H1 (cell line): ENCODE data around the gene APEX2. TPM values are rescaled to one million over a fixed set of nuclear protein-coding genes. Genes with fewer than 3 reads are reported as not detected.

Source experiments
- CTCF ChIA-PET: fragments of 300-600 bp; sonication (Branson Sonifier 250); formaldehyde crosslinking; loops from one replicate; lab custom pipeline; 2021; ENCODE audit not compliant: partially characterized antibody; lab: Charles Lee
- POLR2A ChIA-PET: fragments of 300-600 bp; sonication (Branson Sonifier 250); formaldehyde crosslinking; loops from one replicate; lab custom pipeline; 2021; ENCODE audit warnings: inconsistent platforms; ENCODE audit not compliant: partially characterized antibody; lab: Charles Lee
- DNase-seq, 2 experiments: peaks; one replicate each; pipeline versions ENCODE4 v3.0.0 to v3.0.0-alpha.2; 2010 to 2022; ENCODE audit warnings: low spot score in 2 of 2, low read depth in 1 of 2, mixed read lengths in 1 of 2
- FAIRE-seq: peaks from 2 replicates; lab custom pipeline; 2011; peaks lifted over from hg19 to GRCh38; lab: Jason Lieb, UNC
- H2AFZ ChIP-seq: 2 replicates; pipeline ENCODE4 v1.8.1; 2012; ENCODE audit warnings: low read length, inconsistent platforms
- H2AK5ac ChIP-seq: 2 replicates; pipeline ENCODE4 v1.6.1; 2013; ENCODE audit warnings: low read depth, low read length
- H2BK120ac ChIP-seq: replicated peaks from 2 replicates; pipeline ENCODE3; 2013; ENCODE audit warnings: low read depth, low read length, inconsistent platforms
- H2BK12ac ChIP-seq: 2 replicates; pipeline ENCODE4 v1.6.1; 2013; ENCODE audit warnings: low read depth, low read length
- H2BK15ac ChIP-seq: 2 replicates; pipeline ENCODE4 v1.6.1; 2013; ENCODE audit warnings: low read length
- H2BK20ac ChIP-seq: 2 replicates; pipeline ENCODE4 v1.6.1; 2013; ENCODE audit warnings: low read length
- H2BK5ac ChIP-seq: 2 replicates; pipeline ENCODE4 v1.6.1; 2013; ENCODE audit warnings: low read depth, low read length
- H3K14ac ChIP-seq: 2 replicates; pipeline ENCODE4 v1.6.1; 2013; ENCODE audit warnings: inconsistent platforms; ENCODE audit not compliant: insufficient read length
- H3K18ac ChIP-seq: 2 replicates; pipeline ENCODE4 v1.6.1; 2013; ENCODE audit warnings: low read length; ENCODE audit errors: extremely low read depth
- H3K23ac ChIP-seq: 2 replicates; pipeline ENCODE4 v1.6.1; 2013; ENCODE audit warnings: inconsistent platforms; ENCODE audit not compliant: insufficient read length
- H3K23me2 ChIP-seq: 2 replicates; pipeline ENCODE4 v1.6.1; 2013; ENCODE audit warnings: low read depth, low read length
- H3K27ac ChIP-seq: 2 replicates; pipeline ENCODE4 v1.6.1; 2011; ENCODE audit warnings: low read depth, low read length, inconsistent platforms
- H3K27me3 ChIP-seq, 4 experiments: replicated peaks in 1 of 4; 1 replicate in 1 of 4; 2 replicates in 3 of 4; pipeline versions ENCODE4 v1.6.1 to v1.8.1; 2011 to 2013; ENCODE audit warnings: low read length in 3 of 4, mild to moderate bottlenecking in 3 of 4, inconsistent platforms in 2 of 4, mixed read lengths in 2 of 4, moderate library complexity in 1 of 4; ENCODE audit not compliant: control insufficient read depth in 3 of 4, insufficient read depth in 3 of 4; ENCODE audit errors: extremely low read depth in 1 of 4
- H3K36me3 ChIP-seq, 4 experiments: 2 replicates each; pipeline versions ENCODE4 v1.6.1 to v1.8.1; 2011 to 2013; ENCODE audit warnings: mild to moderate bottlenecking in 4 of 4, low read length in 3 of 4, moderate library complexity in 2 of 4, control low read depth in 1 of 4, inconsistent platforms in 1 of 4; ENCODE audit not compliant: insufficient read depth in 4 of 4, control insufficient read depth in 2 of 4
- H3K4ac ChIP-seq: replicated peaks from 2 replicates; pipeline ENCODE3; 2013; ENCODE audit warnings: low read length, low read depth, mixed read lengths, inconsistent platforms; ENCODE audit not compliant: insufficient read length
- H3K4me1 ChIP-seq, 4 experiments: replicated peaks in 1 of 4; 1 replicate in 1 of 4; 2 replicates in 3 of 4; pipeline versions ENCODE4 v1.6.1 to v1.8.1; 2011 to 2013; ENCODE audit warnings: low read length in 3 of 4, inconsistent platforms in 2 of 4, mixed read lengths in 1 of 4; ENCODE audit not compliant: insufficient read depth in 4 of 4, control insufficient read depth in 3 of 4
- H3K4me2 ChIP-seq, 2 experiments: 2 replicates each; pipeline versions ENCODE4 v1.6.1 to v1.8.1; 2011 to 2013; ENCODE audit warnings: low read depth in 2 of 2, low read length in 2 of 2, control low read depth in 1 of 2, inconsistent platforms in 1 of 2, mild to moderate bottlenecking in 1 of 2; ENCODE audit not compliant: insufficient read depth in 1 of 2
- H3K4me3 ChIP-seq, 4 experiments: fragments of 200-600, 300-600 bp in 1 of 4; sonication (generic), shearing (Covaris generic), sonication (Bioruptor Twin) in 1 of 4; 2 replicates each; pipeline versions ENCODE4 v1.5.1 to v1.8.1; 2011 to 2016; ENCODE audit warnings: low read length in 4 of 4, low read depth in 3 of 4, control low read depth in 2 of 4, inconsistent platforms in 2 of 4, mild to moderate bottlenecking in 2 of 4, mixed read lengths in 1 of 4, moderate library complexity in 1 of 4; ENCODE audit not compliant: insufficient read depth in 2 of 4; ENCODE audit errors: extremely low read depth in 1 of 4
- H3K56ac ChIP-seq: replicated peaks from 2 replicates; pipeline ENCODE3; 2013; ENCODE audit warnings: low read depth, mild to moderate bottlenecking, mixed read lengths, low read length, inconsistent platforms; ENCODE audit not compliant: insufficient read length
- H3K79me1 ChIP-seq: 2 replicates; pipeline ENCODE4 v1.6.1; 2013; ENCODE audit warnings: low read depth, low read length, control low read depth
- H3K79me2 ChIP-seq, 2 experiments: 2 replicates each; pipeline versions ENCODE4 v1.6.1 to v1.8.1; 2012 to 2013; ENCODE audit warnings: low read length in 2 of 2, mild to moderate bottlenecking in 2 of 2, inconsistent platforms in 1 of 2; ENCODE audit not compliant: insufficient read depth in 2 of 2, control insufficient read depth in 1 of 2
- H3K9ac ChIP-seq, 4 experiments: replicated peaks in 1 of 4; 1 replicate in 1 of 4; 2 replicates in 3 of 4; pipeline versions ENCODE4 v1.6.1 to v1.8.1; 2011 to 2013; ENCODE audit warnings: low read depth in 3 of 4, low read length in 3 of 4, control low read depth in 2 of 4, mild to moderate bottlenecking in 2 of 4, moderate library complexity in 2 of 4, inconsistent platforms in 1 of 4; ENCODE audit errors: extremely low read depth in 1 of 4
- H3K9me3 ChIP-seq, 2 experiments: 2 replicates each; pipeline versions ENCODE4 v1.6.1 to v1.8.1; 2012 to 2013; ENCODE audit warnings: mild to moderate bottlenecking in 2 of 2, moderate library complexity in 2 of 2, control low read depth in 1 of 2, inconsistent platforms in 1 of 2, low read depth in 1 of 2, low read length in 1 of 2, mixed read lengths in 1 of 2; ENCODE audit not compliant: insufficient read depth in 2 of 2
- H4K20me1 ChIP-seq, 2 experiments: replicated peaks in 1 of 2; 2 replicates each; pipeline versions ENCODE3 to v1.8.1; 2011 to 2013; ENCODE audit warnings: inconsistent platforms in 2 of 2, low read length in 2 of 2, mild to moderate bottlenecking in 1 of 2; ENCODE audit not compliant: insufficient read depth in 2 of 2, control insufficient read depth in 1 of 2
- H4K5ac ChIP-seq: 2 replicates; pipeline ENCODE4 v1.6.1; 2013; ENCODE audit warnings: low read length, low read depth, mixed read lengths, inconsistent platforms; ENCODE audit not compliant: insufficient read length
- H4K8ac ChIP-seq: 2 replicates; pipeline ENCODE4 v1.8.0; 2013; ENCODE audit warnings: mild to moderate bottlenecking, moderate library complexity, low read length, inconsistent platforms; ENCODE audit not compliant: insufficient read depth; ENCODE audit errors: extremely low read depth
- H4K91ac ChIP-seq: replicated peaks from 2 replicates; pipeline ENCODE3; 2013; ENCODE audit warnings: low read length, mixed read lengths, inconsistent platforms; ENCODE audit not compliant: insufficient read length
- ASH2L ChIP-seq: fragments of 200-600, 300-600 bp; sonication (generic); IDR thresholded peaks from one replicate; pipeline ENCODE4 v1.7.1; 2017; ENCODE audit warnings: low read length
- BRCA1 ChIP-seq: IDR thresholded peaks from 2 replicates; pipeline ENCODE4 v1.6.1; 2012; ENCODE audit warnings: low read depth, low read length, improper control_type of control experiment
- CHD1 ChIP-seq: IDR thresholded peaks from 2 replicates; pipeline ENCODE4 v1.6.1; 2012; ENCODE audit warnings: low read depth, low read length, improper control_type of control experiment
- CREB1 ChIP-seq: IDR thresholded peaks from 2 replicates; pipeline ENCODE4 v1.6.1; 2012; ENCODE audit warnings: inconsistent platforms
- EGR1 ChIP-seq: IDR thresholded peaks from 2 replicates; pipeline ENCODE4 v1.6.1; 2011; ENCODE audit warnings: low read depth, low read length, borderline replicate concordance
- PHF8 ChIP-seq: fragments of 200-600 bp; sonication (generic); conservative IDR thresholded peaks from 2 replicates; pipeline ENCODE4 v1.7.1; 2012; ENCODE audit warnings: low read depth, mild to moderate bottlenecking, inconsistent platforms, low read length, moderate library complexity
- RBBP5 ChIP-seq: IDR thresholded peaks from 2 replicates; pipeline ENCODE4 v1.7.1; 2012; ENCODE audit warnings: low read depth, mild to moderate bottlenecking, inconsistent platforms, low read length, moderate library complexity, borderline replicate concordance
- RNF2 ChIP-seq: fragments of 200-900, 300-1000 bp; sonication (generic); IDR thresholded peaks from 2 replicates; pipeline ENCODE4 v1.7.1; 2016; ENCODE audit warnings: borderline replicate concordance, low read depth, mild to moderate bottlenecking, antibody characterized with exemption, low read length; ENCODE audit not compliant: poor library complexity, severe bottlenecking; ENCODE audit errors: missing control alignments
- SIN3A ChIP-seq, 2 experiments: IDR thresholded peaks in 1 of 2; conservative IDR thresholded peaks in 1 of 2; 2 replicates each; pipeline ENCODE4 v1.6.1; 2011 to 2012; ENCODE audit warnings: low read length in 2 of 2, improper control_type of control experiment in 1 of 2, low read depth in 1 of 2, mild to moderate bottlenecking in 1 of 2
- SIX5 ChIP-seq: IDR thresholded peaks from 2 replicates; pipeline ENCODE4 v1.6.1; 2011; ENCODE audit warnings: mild to moderate bottlenecking, low read depth, low read length
- TBP ChIP-seq: IDR thresholded peaks from 2 replicates; pipeline ENCODE4 v1.6.1; 2011; ENCODE audit warnings: low read depth, low read length, improper control_type of control experiment
- TCF12 ChIP-seq: IDR thresholded peaks from 2 replicates; pipeline ENCODE4 v1.6.1; 2011; ENCODE audit warnings: low read depth, mild to moderate bottlenecking, low read length
- polyA plus RNA-seq, 7 experiments: library from polyadenylated mRNA; depleted of rRNA in 3 of 7; stranded (reverse) in 5 of 7; unstranded in 2 of 7; fragments of >200 nt in 5 of 7; fragments of 200-250 nt in 2 of 7; gene quantifications; 1 replicate in 5 of 7; 2 replicates in 1 of 7; 4 replicates in 1 of 7; pipeline versions ENCODE4 v1.2.1 to v1.2.3, GENCODE V29; 2011 to 2013; ENCODE audit warnings: missing spikeins in 2 of 7, mixed read lengths in 2 of 7
- total RNA-seq: library from RNA; stranded (reverse); fragmentation: NEBNext Ultra II Directional; extraction: Animal tissue kit (Norgen Biotek cat#: 25700); gene quantifications from 2 replicates; pipeline ENCODE4 v1.2.1, GENCODE V29; 2021

APEX2 gene
- total and polyA plus RNA-seq, 2 of the 8 experiments (the other 6 are each of a cell fraction or from before 2014, with no cell fraction given) = 18.9 to 36.4 TPM

GRCh38 chrX:54978448-54978847, 21.7 kb upstream of the APEX2 start:
- no peaks in the 10 kb centered on the region for H4K20me1 ChIP-seq
- no peak overlapping the region for H2BK5ac ChIP-seq
- TF ChIP-seq SIN3A (conservative IDR thresholded peaks at IDR 0.05 in 1 of 2, IDR thresholded peaks at IDR 0.05 in 1 of 2; ENCODE audit: low read depth in 1 of 2, low read length in 2 of 2) = no peak
- no peak for TF ChIP-seq RBBP5
- TF ChIP-seq CHD1 = no peak
- TF ChIP-seq RNF2 = no peak
- TF ChIP-seq SIX5 = no peak
- TF ChIP-seq TCF12 = no peak
- TF ChIP-seq BRCA1 = no peak
- no peak for TF ChIP-seq TBP
- TF ChIP-seq ASH2L = no peak
- TF ChIP-seq EGR1 = no peak
- TF ChIP-seq PHF8 = no peak
- TF ChIP-seq CREB1 = no peak
- H3K27me3 ChIP-seq = no peaks in the 10 kb centered on the region
- H3K36me3 ChIP-seq = no peaks in the 10 kb centered on the region
- no peak overlapping the region for H4K91ac ChIP-seq
- no peaks in the 10 kb centered on the region for H3K4me1 ChIP-seq
- no peaks in the 10 kb centered on the region for H3K23me2 ChIP-seq
- H2BK12ac ChIP-seq = no peak overlapping the region
- H3K79me1 ChIP-seq = no peaks in the 10 kb centered on the region
- no peaks in the 10 kb centered on the region; a peak in 1 of 4 replicates for H3K9me3 ChIP-seq
- no peak overlapping the region for H3K14ac ChIP-seq
- no peak overlapping the region for H4K5ac ChIP-seq
- no peak overlapping the region for H3K4ac ChIP-seq
- H4K8ac ChIP-seq = no peak overlapping the region
- no peak overlapping the region for H3K56ac ChIP-seq
- no peak overlapping the region for H3K4me2 ChIP-seq
- no peak overlapping the region for H2AK5ac ChIP-seq
- FAIRE-seq = no peak
- H2AFZ ChIP-seq = no peak overlapping the region
- no peak overlapping the region for H2BK15ac ChIP-seq
- no peaks in the 10 kb centered on the region for H3K79me2 ChIP-seq
- no peak overlapping the region for H3K23ac ChIP-seq
- H3K9ac ChIP-seq = no peak overlapping the region
- POLR2A ChIA-PET = no interaction called here
- H2BK120ac ChIP-seq = no peak overlapping the region
- no peak overlapping the region for H3K18ac ChIP-seq
- no peak overlapping the region for H3K4me3 ChIP-seq
- DNase-seq = no peak
- no peak overlapping the region for H3K27ac ChIP-seq
- CTCF ChIA-PET = no interaction called here
- H2BK20ac ChIP-seq = no peak overlapping the region
